ENCODE data around the gene POLR2H. TPM values are rescaled to one million over a fixed set of nuclear protein-coding genes. Genes with fewer than 3 reads are reported as not detected.

The POLR2H gene
- total and polyA plus RNA-seq, 10 of the 15 experiments (the other 5 are each of a cell fraction or from before 2014, with no cell fraction given) = 74.2 to 357 (median 143) TPM

GRCh38 chr3:184350618-184351017 lies 10.9 kb upstream of the POLR2H start:
- no peak for ATAC-seq
- Histone ChIP-seq H3K27me3 (replicated peaks in 1 of 2; ENCODE audit: control insufficient read depth in 2 of 2, insufficient read depth in 2 of 2, low read length in 1 of 2) (no peaks in the 10 kb centered on the region), H3K36me3 (ENCODE audit: control insufficient read depth in 2 of 2, insufficient read depth in 2 of 2, low read length in 1 of 2) (no peaks in the 10 kb centered on the region), H3K9ac (ENCODE audit: control insufficient read depth, insufficient read depth, low read length) (no peak overlapping the region), H2AFZ (ENCODE audit: control insufficient read depth, low read depth, low read length) (no peak overlapping the region), H3K4me2 (ENCODE audit: control insufficient read depth, insufficient read depth) (no peak overlapping the region), H3K4me1 (ENCODE audit: control insufficient read depth, insufficient read depth, low read length) (no peaks in the 10 kb centered on the region), H3K27ac (ENCODE audit: control insufficient read depth, insufficient read depth) (no peak overlapping the region), H3K9me3 (replicated peaks; ENCODE audit: control insufficient read depth, insufficient read depth, low read length) (no peaks in the 10 kb centered on the region), H4K20me1 (ENCODE audit: control insufficient read depth, insufficient read depth) (no peaks in the 10 kb centered on the region), H3K4me3 (no peak overlapping the region), H3K79me2 (ENCODE audit: control insufficient read depth, insufficient read depth, low read length) (no peaks in the 10 kb centered on the region)
- DNase-seq (ENCODE audit: low read depth, low spot score) = no peak
- ChIA-PET SMC1A (ENCODE audit: uncharacterized antibody, unreplicated experiment) (no interaction called here), CTCF (no interaction called here), RAD21 (ENCODE audit: unreplicated experiment) (interaction anchor here (0.6 kb wide), 1 partner anchor 11 kb away, joined by 3 read pairs; the partner anchor contains the start of genes CLCN2 and POLR2H), POLR2A (no interaction called here)
- WGBS (ENCODE audit: insufficient coverage, insufficient replicate concordance, low lambda C conversion rate, missing lambda C conversion rate) = 90% methylated on average over 6 of the region's 6 CpGs
- no peak for FAIRE-seq
- BruUV-seq (replicated peaks) = no TSS peak
- in situ Hi-C loops (cut with MboI) = no loop called here
- intact Hi-C loops (cut with micrococcal nuclease; ENCODE audit: unreplicated experiment) = no loop called here
- TF ChIP-seq HDAC2 (IDR thresholded peaks at IDR 0.05) = no peak
- TF ChIP-seq SUPT20H (IDR thresholded peaks at IDR 0.05; ENCODE audit: borderline replicate concordance, control insufficient read depth, low read depth, low read length) = no peak
- TF ChIP-seq SMAD5 (IDR thresholded peaks at IDR 0.05; ENCODE audit: low read depth) = no peak
- TF ChIP-seq PBX3 (IDR thresholded peaks at IDR 0.05; ENCODE audit: insufficient replicate concordance, low read depth, low read length) = no peak
- no peak for TF ChIP-seq SUZ12 (IDR thresholded peaks at IDR 0.05; ENCODE audit: unreplicated experiment)
- TF ChIP-seq ZBTB4 (CRISPR knock-in tag; IDR thresholded peaks at IDR 0.05) = no peak
- no peak for TF ChIP-seq MLLT1 (IDR thresholded peaks at IDR 0.05)
- TF ChIP-seq ATF7 (IDR thresholded peaks at IDR 0.05; ENCODE audit: low read depth) = no peak
- no peak for TF ChIP-seq CUX1 (IDR thresholded peaks at IDR 0.05; ENCODE audit: insufficient replicate concordance, low read depth, low read length)
- no peak for TF ChIP-seq CBX5 (IDR thresholded peaks at IDR 0.05; ENCODE audit: low read depth)
- no peak for TF ChIP-seq POU2F2 (IDR thresholded peaks at IDR 0.05; ENCODE audit: borderline replicate concordance, low read depth, low read length)
- no peak for TF ChIP-seq BACH1 (IDR thresholded peaks at IDR 0.05; ENCODE audit: borderline replicate concordance)
- no peak for TF ChIP-seq SREBF2 (IDR thresholded peaks at IDR 0.05; ENCODE audit: low read length)
- TF ChIP-seq TAF1 (IDR thresholded peaks at IDR 0.05; ENCODE audit: borderline replicate concordance, low read depth, low read length) = no peak
- TF ChIP-seq FOXK2 (IDR thresholded peaks at IDR 0.05) = no peak

Measured in GM12878 (cell line).